ENCODE measurements around the gene ZBED6.

DNA sequence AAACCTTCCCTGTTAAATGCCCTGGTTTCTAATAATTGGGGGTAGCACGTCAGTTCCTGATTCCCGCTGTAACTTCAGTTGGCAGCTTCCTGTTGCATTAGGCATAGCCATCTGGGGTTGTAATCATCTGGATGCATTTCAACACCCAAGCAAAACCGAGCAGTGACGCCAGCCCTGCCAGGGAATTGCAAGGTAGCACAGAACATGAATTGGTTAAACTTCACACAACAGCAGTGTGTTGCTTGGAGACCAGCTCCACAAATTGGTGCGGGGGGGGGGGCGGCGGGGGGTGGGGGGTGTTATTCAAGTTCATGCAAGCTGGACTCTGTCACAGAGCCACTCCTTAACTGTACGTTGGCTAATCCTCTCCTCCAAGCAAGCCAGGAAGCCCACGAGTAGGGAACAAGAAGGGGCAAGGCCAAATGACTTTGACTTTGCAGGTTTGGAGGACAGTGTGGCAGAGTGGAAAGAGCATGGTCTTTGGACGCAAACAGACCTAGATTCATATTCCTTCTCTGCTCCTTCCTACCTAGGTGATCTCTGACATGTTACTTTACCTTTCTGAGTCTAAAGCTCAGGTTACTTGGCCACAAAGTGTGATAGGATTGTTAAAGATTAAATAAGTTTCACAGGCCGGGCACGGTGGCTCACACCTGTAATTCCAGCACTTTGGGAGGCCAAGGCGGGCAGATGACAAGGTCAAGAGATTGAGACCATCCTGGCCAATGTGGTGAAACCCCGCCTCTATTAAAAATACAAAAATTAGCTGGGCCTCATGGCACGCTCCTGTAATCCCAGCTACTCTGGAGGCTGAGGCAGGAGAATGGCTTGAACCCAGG lies 25.7 kb upstream of the ZBED6 start:
- TF ChIP-seq POLR2A (conservative IDR thresholded peaks at IDR 0.05) (no peak), TAF1 (IDR thresholded peaks at IDR 0.05; ENCODE audit: control insufficient read depth, extremely low read depth, insufficient read depth, low read length, severe bottlenecking) (no peak), DMBX1 (CRISPR knock-in tag; IDR thresholded peaks at IDR 0.05; ENCODE audit: borderline replicate concordance) (no peak), TBP (optimal IDR thresholded peaks at IDR 0.05; ENCODE audit: low read depth, low read length) (no peak), ESRRB (CRISPR knock-in tag; IDR thresholded peaks at IDR 0.05; ENCODE audit: borderline replicate concordance) (no peak), POU5F1 (IDR thresholded peaks at IDR 0.05; ENCODE audit: borderline replicate concordance, low read depth, low read length, partially characterized antibody) (no peak), ZNF121 (CRISPR knock-in tag; conservative IDR thresholded peaks at IDR 0.05) (no peak), BRCA1 (IDR thresholded peaks at IDR 0.05) (no peak), BRCA1 (CRISPR knock-in tag; IDR thresholded peaks at IDR 0.05) (no peak), CHD2 (IDR thresholded peaks at IDR 0.05; ENCODE audit: low read depth, low read length) (no peak), ZNF76 (CRISPR knock-in tag; IDR thresholded peaks at IDR 0.05; ENCODE audit: borderline replicate concordance) (no peak)
- TF ChIP-seq, protein P1, sequence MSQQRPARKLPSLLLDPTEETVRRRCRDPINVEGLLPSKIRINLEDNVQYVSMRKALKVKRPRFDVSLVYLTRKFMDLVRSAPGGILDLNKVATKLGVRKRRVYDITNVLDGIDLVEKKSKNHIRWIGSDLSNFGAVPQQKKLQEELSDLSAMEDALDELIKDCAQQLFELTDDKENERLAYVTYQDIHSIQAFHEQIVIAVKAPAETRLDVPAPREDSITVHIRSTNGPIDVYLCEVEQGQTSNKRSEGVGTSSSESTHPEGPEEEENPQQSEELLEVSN (IDR thresholded peaks at IDR 0.05; ENCODE audit: borderline replicate concordance in 1 of 2, extremely low read depth in 1 of 2, insufficient read depth in 1 of 2, insufficient read length in 1 of 2, low read depth in 1 of 2, low read length in 1 of 2, poor library complexity in 1 of 2, severe bottlenecking in 1 of 2), result no peak
- TF ChIP-seq, protein P2, sequence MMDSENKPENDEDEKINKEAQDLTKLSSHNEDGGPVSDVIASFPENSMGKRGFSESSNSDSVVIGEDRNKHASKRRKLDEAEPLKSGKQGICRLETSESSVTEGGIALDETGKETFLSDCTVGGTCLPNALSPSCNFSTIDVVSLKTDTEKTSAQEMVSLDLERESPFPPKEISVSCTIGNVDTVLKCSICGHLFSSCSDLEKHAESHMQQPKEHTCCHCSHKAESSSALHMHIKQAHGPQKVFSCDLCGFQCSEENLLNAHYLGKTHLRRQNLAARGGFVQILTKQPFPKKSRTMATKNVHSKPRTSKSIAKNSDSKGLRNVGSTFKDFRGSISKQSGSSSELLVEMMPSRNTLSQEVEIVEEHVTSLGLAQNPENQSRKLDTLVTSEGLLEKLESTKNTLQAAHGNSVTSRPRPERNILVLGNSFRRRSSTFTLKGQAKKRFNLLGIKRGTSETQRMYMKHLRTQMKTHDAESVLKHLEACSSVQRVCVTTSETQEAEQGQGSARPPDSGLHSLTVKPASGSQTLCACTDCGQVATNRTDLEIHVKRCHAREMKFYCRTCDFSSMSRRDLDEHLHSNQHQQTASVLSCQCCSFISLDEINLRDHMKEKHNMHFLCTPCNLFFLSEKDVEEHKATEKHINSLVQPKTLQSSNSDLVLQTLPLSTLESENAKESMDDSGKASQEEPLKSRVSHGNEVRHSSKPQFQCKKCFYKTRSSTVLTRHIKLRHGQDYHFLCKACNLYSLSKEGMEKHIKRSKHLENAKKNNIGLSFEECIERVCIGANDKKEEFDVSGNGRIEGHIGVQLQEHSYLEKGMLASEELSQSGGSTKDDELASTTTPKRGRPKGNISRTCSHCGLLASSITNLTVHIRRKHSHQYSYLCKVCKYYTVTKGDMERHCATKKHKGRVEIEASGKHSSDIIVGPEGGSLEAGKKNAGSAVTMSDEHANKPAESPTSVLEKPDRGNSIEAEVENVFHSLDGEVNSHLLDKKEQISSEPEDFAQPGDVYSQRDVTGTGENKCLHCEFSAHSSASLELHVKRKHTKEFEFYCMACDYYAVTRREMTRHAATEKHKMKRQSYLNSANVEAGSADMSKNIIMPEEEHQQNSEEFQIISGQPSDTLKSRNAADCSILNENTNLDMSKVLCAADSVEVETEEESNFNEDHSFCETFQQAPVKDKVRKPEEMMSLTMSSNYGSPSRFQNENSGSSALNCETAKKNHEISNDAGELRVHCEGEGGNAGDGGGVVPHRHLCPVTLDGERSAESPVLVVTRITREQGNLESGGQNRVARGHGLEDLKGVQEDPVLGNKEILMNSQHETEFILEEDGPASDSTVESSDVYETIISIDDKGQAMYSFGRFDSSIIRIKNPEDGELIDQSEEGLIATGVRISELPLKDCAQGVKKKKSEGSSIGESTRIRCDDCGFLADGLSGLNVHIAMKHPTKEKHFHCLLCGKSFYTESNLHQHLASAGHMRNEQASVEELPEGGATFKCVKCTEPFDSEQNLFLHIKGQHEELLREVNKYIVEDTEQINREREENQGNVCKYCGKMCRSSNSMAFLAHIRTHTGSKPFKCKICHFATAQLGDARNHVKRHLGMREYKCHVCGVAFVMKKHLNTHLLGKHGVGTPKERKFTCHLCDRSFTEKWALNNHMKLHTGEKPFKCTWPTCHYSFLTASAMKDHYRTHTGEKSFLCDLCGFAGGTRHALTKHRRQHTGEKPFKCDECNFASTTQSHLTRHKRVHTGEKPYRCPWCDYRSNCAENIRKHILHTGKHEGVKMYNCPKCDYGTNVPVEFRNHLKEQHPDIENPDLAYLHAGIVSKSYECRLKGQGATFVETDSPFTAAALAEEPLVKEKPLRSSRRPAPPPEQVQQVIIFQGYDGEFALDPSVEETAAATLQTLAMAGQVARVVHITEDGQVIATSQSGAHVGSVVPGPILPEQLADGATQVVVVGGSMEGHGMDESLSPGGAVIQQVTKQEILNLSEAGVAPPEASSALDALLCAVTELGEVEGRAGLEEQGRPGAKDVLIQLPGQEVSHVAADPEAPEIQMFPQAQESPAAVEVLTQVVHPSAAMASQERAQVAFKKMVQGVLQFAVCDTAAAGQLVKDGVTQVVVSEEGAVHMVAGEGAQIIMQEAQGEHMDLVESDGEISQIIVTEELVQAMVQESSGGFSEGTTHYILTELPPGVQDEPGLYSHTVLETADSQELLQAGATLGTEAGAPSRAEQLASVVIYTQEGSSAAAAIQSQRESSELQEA (IDR thresholded peaks at IDR 0.05; ENCODE audit: low read depth), result no peak
- TF ChIP-seq, protein P3, sequence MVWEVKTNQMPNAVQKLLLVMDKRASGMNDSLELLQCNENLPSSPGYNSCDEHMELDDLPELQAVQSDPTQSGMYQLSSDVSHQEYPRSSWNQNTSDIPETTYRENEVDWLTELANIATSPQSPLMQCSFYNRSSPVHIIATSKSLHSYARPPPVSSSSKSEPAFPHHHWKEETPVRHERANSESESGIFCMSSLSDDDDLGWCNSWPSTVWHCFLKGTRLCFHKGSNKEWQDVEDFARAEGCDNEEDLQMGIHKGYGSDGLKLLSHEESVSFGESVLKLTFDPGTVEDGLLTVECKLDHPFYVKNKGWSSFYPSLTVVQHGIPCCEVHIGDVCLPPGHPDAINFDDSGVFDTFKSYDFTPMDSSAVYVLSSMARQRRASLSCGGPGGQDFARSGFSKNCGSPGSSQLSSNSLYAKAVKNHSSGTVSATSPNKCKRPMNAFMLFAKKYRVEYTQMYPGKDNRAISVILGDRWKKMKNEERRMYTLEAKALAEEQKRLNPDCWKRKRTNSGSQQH (CRISPR knock-in tag; IDR thresholded peaks at IDR 0.05), result no peak

Data from K562 (cell line).